T1000 (cell line): ENCODE results near the gene NRGN.

Experiments
- DNase-seq: peaks from one replicate; lab custom pipeline; 2025; ENCODE audit warnings: mixed read lengths; lab: John Stamatoyannopoulos, UW

The NRGN gene

GRCh38 chr11:124788521-124788920, 48.8 kb downstream of the NRGN start:
- DNase-seq = no peak

DNA sequence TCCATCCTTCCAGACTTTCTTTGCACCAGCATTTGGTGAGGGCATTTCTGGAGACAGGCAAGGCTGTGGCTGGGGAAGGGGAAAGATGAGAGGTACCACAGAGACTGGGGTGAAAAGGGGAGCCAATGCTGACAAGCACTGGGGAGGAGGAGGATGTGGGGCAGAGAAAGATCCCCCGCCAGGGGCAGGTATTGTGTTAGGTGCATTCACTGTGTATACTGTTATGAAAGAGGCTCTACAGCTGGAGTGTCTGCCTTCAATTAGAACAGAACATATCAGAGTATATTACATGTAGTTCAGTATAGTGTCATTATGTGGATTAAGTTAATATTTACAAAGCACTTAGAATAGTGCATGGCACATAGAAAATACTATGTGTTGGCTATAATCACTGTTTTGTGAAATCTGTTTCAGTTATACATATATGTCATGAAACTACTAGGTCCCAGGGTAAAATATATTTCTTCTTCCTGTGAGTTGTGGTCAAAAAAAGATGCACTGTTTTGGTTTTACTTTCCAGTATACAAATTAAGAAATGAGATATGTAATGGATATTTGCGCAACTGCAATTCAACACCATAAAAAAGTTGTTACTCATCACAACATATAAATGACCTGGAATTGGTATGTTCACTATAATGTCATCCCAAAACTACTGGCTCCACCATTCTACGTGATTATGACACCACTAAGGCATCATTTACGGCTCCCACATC, 52.0 kb downstream of the NRGN start:
- no peak for DNase-seq

- DNase-seq = no peak
Measured at GRCh38 chr11:124793466-124794278, 53.9 kb downstream of the NRGN start.

DNA sequence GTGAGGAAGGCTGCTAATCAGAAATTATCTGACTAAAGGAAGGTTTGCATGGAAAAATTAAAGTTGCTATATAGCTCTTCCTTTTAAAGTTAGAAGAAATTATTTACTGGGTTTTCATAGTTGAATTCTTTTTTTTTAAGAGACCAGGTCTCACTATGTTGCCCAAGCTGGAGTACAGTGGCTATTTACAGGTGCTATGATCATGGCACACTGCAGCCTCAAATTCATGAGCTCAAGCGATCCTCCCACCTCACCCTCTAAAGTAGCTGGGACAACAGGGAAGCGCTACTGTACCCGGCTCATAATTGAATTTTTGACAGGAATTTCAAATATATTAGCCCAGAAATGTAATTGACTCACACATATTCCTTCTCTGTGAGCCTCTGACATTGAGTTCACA, 56.6 kb downstream of the NRGN start:
- no peak for DNase-seq
